Calu3 (cell line): ENCODE measurements around the gene SPACA4. TPM values are rescaled to one million over a fixed set of nuclear protein-coding genes. Genes with fewer than 3 reads are reported as not detected.
A peak's percentile ranks its signal among the peaks of the same experiment; 100 is the strongest.

ENCODE experiments used
- BruUV-seq: library from RNA; stranded (reverse); fragments of 400-500 nt; replicated peaks from 2 replicates; lab custom pipeline; 2021; lab: Mats Ljungman, UMichigan
- CTCF ChIA-PET: fragments of 300-600 bp; sonication (Branson Sonifier 250); formaldehyde crosslinking; loops from one replicate; lab custom pipeline; 2022; ENCODE audit warnings: antibody characterized with exemption; lab: Charles Lee
- DNase-seq: peaks from one replicate; pipeline ENCODE4 v3.0.0; 2022
- H3K27ac Mint-ChIP-seq: one replicate; pipeline ENCODE4 v1.8.0; 2022; ENCODE audit warnings: mixed read lengths; ENCODE audit not compliant: unreplicated experiment
- H3K27me3 Mint-ChIP-seq: one replicate; pipeline ENCODE4 v1.8.0; 2022; ENCODE audit warnings: mixed read lengths; ENCODE audit not compliant: unreplicated experiment
- H3K36me3 Mint-ChIP-seq: one replicate; pipeline ENCODE4 v1.8.0; 2022; ENCODE audit warnings: mild to moderate bottlenecking, moderate library complexity, mixed read lengths; ENCODE audit not compliant: insufficient read depth, unreplicated experiment
- H3K4me1 Mint-ChIP-seq: one replicate; pipeline ENCODE4 v1.8.0; 2022; ENCODE audit warnings: mild to moderate bottlenecking, low read depth, mixed read lengths; ENCODE audit not compliant: unreplicated experiment
- H3K4me3 Mint-ChIP-seq: one replicate; pipeline ENCODE4 v1.8.0; 2022; ENCODE audit warnings: mild to moderate bottlenecking, low read depth, moderate library complexity, mixed read lengths; ENCODE audit not compliant: unreplicated experiment
- H3K9me3 Mint-ChIP-seq: one replicate; pipeline ENCODE4 v1.8.0; 2022; ENCODE audit warnings: low read depth, mixed read lengths; ENCODE audit not compliant: unreplicated experiment
- CTCF ChIP-seq: fragments of 200-600 bp; IDR thresholded peaks from one replicate; pipeline ENCODE4 v1.8.0; 2022; ENCODE audit warnings: antibody characterized with exemption; ENCODE audit not compliant: unreplicated experiment
- intact Hi-C: fragments of 100-400 bp; cut with micrococcal nuclease; formaldehyde crosslinking; loops from one replicate; pipeline ENCODE4 v1.10.0; 2022; ENCODE audit not compliant: unreplicated experiment
- total RNA-seq: library from RNA; stranded (reverse); gene quantifications from 2 replicates; pipeline ENCODE4 v1.2.3, GENCODE V29; 2022

Gene SPACA4
- total RNA-seq, 1 experiment from 2014 or later: not detected

GRCh38 chr19:48578891-48579290 lies 27.7 kb upstream of the SPACA4 start:
- BruUV-seq: no TSS peak
- Mint-ChIP-seq H3K9me3 (no peaks in the 10 kb centered on the region), H3K36me3 (no peaks in the 10 kb centered on the region), H3K4me1 (peaks cover 3% of the 10 kb centered on the region), H3K27me3 (peaks cover 2% of the 10 kb centered on the region), H3K4me3 (no peak overlapping the region), H3K27ac (no peak overlapping the region)
- CTCF ChIA-PET: interaction anchor here (0.7 kb wide), 1 partner anchor 19 kb away, joined by 5 read pairs; no protein-coding TSS in a partner anchor
- intact Hi-C loops: no loop called here
- no peak for TF ChIP-seq CTCF
- no peak for DNase-seq

- Mint-ChIP-seq H3K9me3 (no peaks in the 10 kb centered on the region), H3K4me3 (no peak overlapping the region), H3K4me1 (peaks cover 9% of the 10 kb centered on the region), H3K27me3 (peaks cover 26% of the 10 kb centered on the region), H3K36me3 (peaks cover 5% of the 10 kb centered on the region), H3K27ac (no peak overlapping the region)
- intact Hi-C loops: loop anchor here (5.0 kb wide), 1 partner anchor 95 kb away; no protein-coding TSS in a partner anchor
- BruUV-seq: no TSS peak
- no peak for DNase-seq
- no peak for TF ChIP-seq CTCF
- CTCF ChIA-PET: interaction anchor here (0.7 to 5.2 kb wide), 3 partner anchors 42 to 988 kb away, joined by 3 to 148 read pairs (median 4); no protein-coding TSS in a partner anchor
Measured at GRCh38 chr19:48582168-48582567, 24.4 kb upstream of the SPACA4 start.

- intact Hi-C loops: no loop called here
- Mint-ChIP-seq H3K4me1 (peaks cover 21% of the 10 kb centered on the region), H3K9me3 (no peaks in the 10 kb centered on the region), H3K27me3 (peaks cover 66% of the 10 kb centered on the region), H3K27ac (no peak overlapping the region), H3K4me3 (no peak overlapping the region), H3K36me3 (peaks cover 15% of the 10 kb centered on the region)
- DNase-seq: no peak
- TF ChIP-seq CTCF: no peak
- CTCF ChIA-PET: interaction anchor here (1.8 kb wide), 2 partner anchors 85 to 255 kb away, joined by 4 to 5 read pairs; no protein-coding TSS in a partner anchor
- BruUV-seq: no TSS peak
Measured at GRCh38 chr19:48587387-48587786, 19.2 kb upstream of the SPACA4 start.

GRCh38 chr19:48588670-48589401 lies 17.7 kb upstream of the SPACA4 start:
- intact Hi-C loops: no loop called here
- no peaks in the 10 kb centered on the region for H3K9me3 Mint-ChIP-seq
- H3K4me1 Mint-ChIP-seq: peaks cover 19% of the 10 kb centered on the region
- peaks cover 15% of the 10 kb centered on the region for H3K36me3 Mint-ChIP-seq
- peaks cover 65% of the 10 kb centered on the region for H3K27me3 Mint-ChIP-seq
- peak; percentile 97 for DNase-seq
- CTCF ChIA-PET: interaction anchor here (0.6 to 1.8 kb wide), 18 partner anchors 20 to 275 kb away, joined by 3 to 14 read pairs (median 4); partner anchors contain the start of genes CA11 and KDELR1
- TF ChIP-seq CTCF: peak; percentile 97
- peak overlapping the region; percentile 70 for H3K4me3 Mint-ChIP-seq
- BruUV-seq: no TSS peak
- peak overlapping the region; percentile 58 for H3K27ac Mint-ChIP-seq
